SK-N-SH (cell line): ENCODE measurements around the gene NELFE. TPM values are rescaled to one million over a fixed set of nuclear protein-coding genes. Genes with fewer than 3 reads are reported as not detected.

ENCODE experiments used
- CTCF ChIA-PET: fragments of 300-600, 350-600 bp; formaldehyde crosslinking; extraction: SDS; loops from one replicate; lab custom pipeline; 2021; lab: Yijun Ruan, JAX
- POLR2A ChIA-PET: fragments of 350-600 bp; sonication (Branson Sonifier 250); formaldehyde crosslinking; extraction: SDS; loops from one replicate; lab custom pipeline; 2020; ENCODE audit warnings: antibody characterized with exemption, inconsistent platforms; lab: Yijun Ruan, JAX
- DNase-seq: peaks from one replicate; pipeline ENCODE4 v3.0.0; 2012
- H2AFZ ChIP-seq: fragments of 200-600 bp; sonication (generic); 2 replicates; pipeline ENCODE4 v1.8.1; 2016; ENCODE audit warnings: antibody characterized with exemption, mild to moderate bottlenecking, low read depth
- H3F3A ChIP-seq: fragments of 200-600 bp; sonication (generic); replicated peaks from 2 replicates; pipeline ENCODE3; 2016; ENCODE audit warnings: antibody characterized with exemption, mild to moderate bottlenecking; ENCODE audit not compliant: insufficient read depth
- H3K27ac ChIP-seq, 2 experiments: fragments of 200-500 bp in 1 of 2; fragments of 200-600 bp in 1 of 2; sonication (Bioruptor generic) in 1 of 2; sonication (generic), shearing (Covaris generic) in 1 of 2; 2 replicates each; pipeline versions ENCODE4 v1.5.1 to v1.6.1; 2014 to 2016; ENCODE audit warnings: low read depth in 2 of 2, inconsistent platforms in 1 of 2, low read length in 1 of 2, mild to moderate bottlenecking in 1 of 2, mixed read lengths in 1 of 2
- H3K27me3 ChIP-seq: fragments of 200-600 bp; sonication (generic), shearing (Covaris generic); 2 replicates; pipeline ENCODE4 v1.6.1; 2016; ENCODE audit warnings: mixed run types; ENCODE audit not compliant: insufficient read depth
- H3K36me3 ChIP-seq, 2 experiments: fragments of 200-500 bp in 1 of 2; fragments of 200-600 bp in 1 of 2; sonication (Bioruptor generic) in 1 of 2; sonication (generic) in 1 of 2; replicated peaks in 1 of 2; 2 replicates each; pipeline versions ENCODE3 to v1.5.1; 2014 to 2016; ENCODE audit warnings: low read length in 1 of 2, mild to moderate bottlenecking in 1 of 2; ENCODE audit not compliant: insufficient read depth in 2 of 2, control insufficient read depth in 1 of 2
- H3K4me1 ChIP-seq, 2 experiments: fragments of 200-500 bp in 1 of 2; fragments of 200-600 bp in 1 of 2; sonication (Bioruptor generic) in 1 of 2; sonication (generic), shearing (Covaris generic) in 1 of 2; 2 replicates each; pipeline versions ENCODE4 v1.5.1 to v1.6.1; 2014 to 2016; ENCODE audit warnings: low read depth in 1 of 2, low read length in 1 of 2, mixed run types in 1 of 2; ENCODE audit not compliant: insufficient read depth in 2 of 2, control insufficient read depth in 1 of 2
- H3K4me2 ChIP-seq: fragments of 200-600 bp; sonication (generic), shearing (Covaris generic); 2 replicates; pipeline ENCODE4 v1.6.1; 2017; ENCODE audit warnings: mixed run types
- H3K4me3 ChIP-seq, 2 experiments: fragments of 200-500 bp in 1 of 2; fragments of 200-600 bp in 1 of 2; sonication (Bioruptor generic) in 1 of 2; sonication (generic), shearing (Covaris generic) in 1 of 2; 2 replicates each; pipeline versions ENCODE4 v1.5.1 to v1.8.1; 2014 to 2016; ENCODE audit warnings: low read depth in 2 of 2, inconsistent platforms in 1 of 2, low read length in 1 of 2, mild to moderate bottlenecking in 1 of 2, mixed read lengths in 1 of 2, moderate library complexity in 1 of 2
- H3K79me2 ChIP-seq: fragments of 200-600 bp; sonication (generic); 2 replicates; pipeline ENCODE4 v1.8.1; 2017; ENCODE audit warnings: mild to moderate bottlenecking; ENCODE audit not compliant: insufficient read depth
- H3K9ac ChIP-seq: fragments of 200-600 bp; sonication (generic); 2 replicates; pipeline ENCODE4 v1.6.1; 2017; ENCODE audit warnings: mixed run types
- H3K9me2 ChIP-seq: fragments of 200-600 bp; sonication (generic); 2 replicates; pipeline ENCODE4 v1.6.1; 2017; ENCODE audit warnings: mixed run types
- H3K9me3 ChIP-seq: fragments of 200-600 bp; sonication (generic); 2 replicates; pipeline ENCODE4 v1.6.1; 2017; ENCODE audit warnings: mixed run types, mild to moderate bottlenecking, moderate library complexity
- H4K20me1 ChIP-seq: fragments of 200-600 bp; sonication (generic); 2 replicates; pipeline ENCODE4 v1.6.1; 2017; ENCODE audit warnings: mild to moderate bottlenecking, mixed run types; ENCODE audit not compliant: insufficient read depth
- CTCF ChIP-seq: fragments of 200-600 bp; sonication (generic); IDR thresholded peaks from 2 replicates; pipeline ENCODE4 v1.6.1; 2017; ENCODE audit warnings: antibody characterized with exemption, mild to moderate bottlenecking, moderate library complexity
- ELF1 ChIP-seq: IDR thresholded peaks from 2 replicates; pipeline ENCODE4 v1.4.0; 2012
- EZH2phosphoT487 ChIP-seq: fragments of 200-600 bp; sonication (generic); IDR thresholded peaks from 2 replicates; pipeline ENCODE4 v1.6.1; 2017; ENCODE audit warnings: low read depth, mixed run types, mild to moderate bottlenecking, antibody characterized with exemption, moderate library complexity, borderline replicate concordance
- JUND ChIP-seq: IDR thresholded peaks from 2 replicates; pipeline ENCODE4 v1.4.0; 2012
- NRF1 ChIP-seq: IDR thresholded peaks from 2 replicates; pipeline ENCODE4 v1.6.1; 2012; ENCODE audit warnings: low read depth, mild to moderate bottlenecking, low read length
- PBX3 ChIP-seq: IDR thresholded peaks from 2 replicates; pipeline ENCODE4; 2012
- RAD21 ChIP-seq: IDR thresholded peaks from 2 replicates; pipeline ENCODE4 v1.6.1; 2012; ENCODE audit warnings: mild to moderate bottlenecking, low read length
- RCOR1 ChIP-seq: fragments of 150-350 bp; IDR thresholded peaks from 2 replicates; pipeline ENCODE4 v1.6.1; 2017; ENCODE audit warnings: antibody characterized with exemption, low read length
- REST ChIP-seq: IDR thresholded peaks from 2 replicates; pipeline ENCODE4 v1.6.1; 2012; ENCODE audit warnings: mild to moderate bottlenecking, low read depth, low read length, moderate library complexity
- WGBS: methylation state at CpG from one replicate; pipeline ENCODE4 v1.1.6; 2017; ENCODE audit warnings: low lambda C conversion rate; 5-methylcytosine and 5-hydroxymethylcytosine counted together
- polyA plus RNA-seq, 3 experiments: library from polyadenylated mRNA; depleted of rRNA; stranded (reverse); fragments of >200 nt; gene quantifications; 2 replicates each; pipeline ENCODE4 v1.2.3, GENCODE V29; 2012

Gene NELFE
- polyA plus RNA-seq, 1 of the 3 experiments (the other 2 are of a cell fraction): 116 TPM

- WGBS: 64% methylated on average over 4 of the region's 4 CpGs
Observed at GRCh38 chr6:31906122-31906521, 52.6 kb downstream of the NELFE start.

More at GRCh38 chr6:31906122-31906521, 52.6 kb downstream of the NELFE start:
- no peaks in the 10 kb centered on the region for H3K9me2 ChIP-seq
- no peaks in the 10 kb centered on the region for H3K9me3 ChIP-seq
- H3K36me3 ChIP-seq: no peaks in the 10 kb centered on the region
- DNase-seq: no peak
- ChIA-PET CTCF (interaction anchor here (0.9 to 3.1 kb wide), 2 partner anchors 10 to 46 kb away, joined by 3 to 9 read pairs; no protein-coding TSS in a partner anchor), POLR2A (no interaction called here)
- H3K27ac ChIP-seq: no peak overlapping the region
- H3K79me2 ChIP-seq: peaks cover 2% of the 10 kb centered on the region; the same call in 1 of the 2 replicates
- H3K4me3 ChIP-seq: no peak overlapping the region
- H3K9ac ChIP-seq: no peak overlapping the region
- TF ChIP-seq RAD21 (no peak), EZH2phosphoT487 (no peak), NRF1 (no peak), ELF1 (no peak), JUND (no peak), RCOR1 (no peak), CTCF (no peak), PBX3 (no peak), REST (no peak)
- H3F3A ChIP-seq: peaks cover 28% of the 10 kb centered on the region
- H3K4me1 ChIP-seq: peaks cover 4 to 9% of the 10 kb centered on the region in 2 experiments; a peak in 1 of 4 replicates
- no peaks in the 10 kb centered on the region for H4K20me1 ChIP-seq
- no peak overlapping the region for H3K4me2 ChIP-seq
- H3K27me3 ChIP-seq: no peaks in the 10 kb centered on the region
- H2AFZ ChIP-seq: no peak overlapping the region
